Caco-2 (cell line): ENCODE measurements around the gene SS18L1. TPM values are rescaled to one million over a fixed set of nuclear protein-coding genes. Genes with fewer than 3 reads are reported as not detected.

ENCODE experiments used
- BruUV-seq: library from RNA; stranded (reverse); fragments of 400-500 nt; replicated peaks from 2 replicates; lab custom pipeline; 2021; lab: Mats Ljungman, UMichigan
- CTCF ChIA-PET: fragments of 300-600 bp; sonication (Branson Sonifier 250); formaldehyde crosslinking; loops from one replicate; lab custom pipeline; 2022; ENCODE audit warnings: antibody characterized with exemption; lab: Charles Lee
- POLR2A ChIA-PET: fragments of 300-600 bp; sonication (Branson Sonifier 250); formaldehyde crosslinking; loops from one replicate; lab custom pipeline; 2022; ENCODE audit warnings: antibody characterized with exemption; lab: Charles Lee
- DNase-seq, 2 experiments: peaks; one replicate each; pipeline versions ENCODE4 v3.0.0 to v3.0.0-alpha.2; 2020 to 2022
- H3K27me3 ChIP-seq: replicated peaks from 2 replicates; pipeline ENCODE4 v1.6.0; 2011; ENCODE audit warnings: low read length; ENCODE audit not compliant: control insufficient read depth, insufficient read depth
- H3K36me3 ChIP-seq: 2 replicates; pipeline ENCODE4 v1.5.1; 2011; ENCODE audit warnings: low read length; ENCODE audit not compliant: control insufficient read depth, insufficient read depth
- H3K4me1 ChIP-seq: fragments of 250-450 bp; sonication (Bioruptor Pico); 2 replicates; pipeline ENCODE4 v1.5.1; 2020; ENCODE audit warnings: mild to moderate bottlenecking
- H3K4me3 ChIP-seq: 2 replicates; pipeline ENCODE4 v1.5.1; 2011; ENCODE audit warnings: low read depth, mild to moderate bottlenecking, control low read depth, low read length
- H3K9me3 ChIP-seq: fragments of 250-450 bp; sonication (Bioruptor Pico); 2 replicates; pipeline ENCODE4 v1.5.1; 2020; ENCODE audit warnings: mild to moderate bottlenecking, moderate library complexity
- H3K27ac Mint-ChIP-seq: one replicate; pipeline ENCODE4 v1.8.0; 2022; ENCODE audit warnings: mixed read lengths; ENCODE audit not compliant: unreplicated experiment
- H3K27me3 Mint-ChIP-seq: one replicate; pipeline ENCODE4 v1.8.0; 2022; ENCODE audit warnings: mixed read lengths; ENCODE audit not compliant: insufficient read depth, unreplicated experiment
- H3K36me3 Mint-ChIP-seq: one replicate; pipeline ENCODE4 v1.8.0; 2022; ENCODE audit warnings: mild to moderate bottlenecking, mixed read lengths; ENCODE audit not compliant: insufficient read depth, unreplicated experiment
- H3K4me1 Mint-ChIP-seq: one replicate; pipeline ENCODE4 v1.8.0; 2022; ENCODE audit warnings: low read depth, mixed read lengths; ENCODE audit not compliant: unreplicated experiment
- H3K4me3 Mint-ChIP-seq: one replicate; pipeline ENCODE4 v1.8.0; 2022; ENCODE audit warnings: mild to moderate bottlenecking, moderate library complexity, mixed read lengths; ENCODE audit not compliant: unreplicated experiment
- H3K9me3 Mint-ChIP-seq: one replicate; pipeline ENCODE4 v1.8.0; 2022; ENCODE audit warnings: mixed read lengths; ENCODE audit not compliant: unreplicated experiment
- CTCF ChIP-seq, 2 experiments: fragments of 200-600 bp in 1 of 2; IDR thresholded peaks; 1 replicate in 1 of 2; 2 replicates in 1 of 2; pipeline versions ENCODE4 v1.5.1 to v1.8.0; 2011 to 2022; ENCODE audit warnings: antibody characterized with exemption in 1 of 2, control low read depth in 1 of 2, inconsistent platforms in 1 of 2, low read depth in 1 of 2, low read length in 1 of 2, mild to moderate bottlenecking in 1 of 2, moderate library complexity in 1 of 2; ENCODE audit not compliant: insufficient read depth in 1 of 2, severe bottlenecking in 1 of 2, unreplicated experiment in 1 of 2
- intact Hi-C: fragments of 100-400 bp; cut with micrococcal nuclease; formaldehyde crosslinking; loops from one replicate; pipeline ENCODE4 v1.10.0; 2022; ENCODE audit not compliant: unreplicated experiment
- total RNA-seq: library from RNA; stranded (reverse); gene quantifications from 2 replicates; pipeline ENCODE4 v1.2.3, GENCODE V29; 2022

SS18L1 gene
- total RNA-seq, 1 experiment from 2014 or later: 46.4 TPM

GRCh38 chr20:62170536-62170935, 27.0 kb downstream of the SS18L1 start:
- Histone ChIP-seq H3K36me3 (peaks cover 20% of the 10 kb centered on the region), H3K4me1 (no peaks in the 10 kb centered on the region), H3K4me3 (no peak overlapping the region), H3K9me3 (no peaks in the 10 kb centered on the region), H3K27me3 (no peaks in the 10 kb centered on the region)
- intact Hi-C loops: no loop called here
- Mint-ChIP-seq H3K4me3 (no peak overlapping the region), H3K27me3 (no peaks in the 10 kb centered on the region), H3K9me3 (no peaks in the 10 kb centered on the region), H3K4me1 (no peaks in the 10 kb centered on the region), H3K27ac (no peak overlapping the region), H3K36me3 (peaks cover 80% of the 10 kb centered on the region)
- ChIA-PET POLR2A (no interaction called here), CTCF (no interaction called here)
- no TSS peak for BruUV-seq
- DNase-seq: no peak
- TF ChIP-seq CTCF (IDR thresholded peaks at IDR 0.05; ENCODE audit: insufficient read depth in 1 of 2, low read depth in 1 of 2, low read length in 1 of 2, severe bottlenecking in 1 of 2, unreplicated experiment in 1 of 2): no peak

GRCh38 chr20:62171245-62171644, 27.7 kb downstream of the SS18L1 start:
- POLR2A ChIA-PET: no interaction called here
- Mint-ChIP-seq H3K27ac (no peak overlapping the region), H3K4me1 (no peaks in the 10 kb centered on the region)

GRCh38 chr20:62172666-62173065, 29.1 kb downstream of the SS18L1 start:
- no peaks in the 10 kb centered on the region for H3K9me3 ChIP-seq
- H3K27me3 ChIP-seq: no peaks in the 10 kb centered on the region
- H3K4me3 ChIP-seq: no peak overlapping the region
- no peak for DNase-seq
- TF ChIP-seq CTCF (IDR thresholded peaks at IDR 0.05; ENCODE audit: insufficient read depth in 1 of 2, low read depth in 1 of 2, low read length in 1 of 2, severe bottlenecking in 1 of 2, unreplicated experiment in 1 of 2): no peak
- no peaks in the 10 kb centered on the region for H3K4me1 ChIP-seq
- Mint-ChIP-seq H3K27ac (no peak overlapping the region), H3K36me3 (peaks cover 71% of the 10 kb centered on the region), H3K4me1 (no peaks in the 10 kb centered on the region), H3K4me3 (no peak overlapping the region), H3K27me3 (no peaks in the 10 kb centered on the region), H3K9me3 (no peaks in the 10 kb centered on the region)
- BruUV-seq: no TSS peak
- CTCF ChIA-PET: interaction anchor here (1.3 kb wide), 1 partner anchor 37 kb away, joined by 3 read pairs; no protein-coding TSS in a partner anchor
- peaks cover 13% of the 10 kb centered on the region; the same call in 1 of the 2 replicates for H3K36me3 ChIP-seq
- POLR2A ChIA-PET: no interaction called here
- intact Hi-C loops: no loop called here

More at GRCh38 chr20:62171245-62171644, 27.7 kb downstream of the SS18L1 start:
- intact Hi-C loops: no loop called here
- CTCF ChIA-PET: no interaction called here
- no TSS peak for BruUV-seq
- peaks cover 76% of the 10 kb centered on the region for H3K36me3 Mint-ChIP-seq
- DNase-seq: no peak
- Histone ChIP-seq H3K9me3 (no peaks in the 10 kb centered on the region), H3K4me1 (no peaks in the 10 kb centered on the region), H3K36me3 (peaks cover 17% of the 10 kb centered on the region), H3K4me3 (no peak overlapping the region), H3K27me3 (no peaks in the 10 kb centered on the region)
- no peak overlapping the region for H3K4me3 Mint-ChIP-seq
- H3K27me3 Mint-ChIP-seq: no peaks in the 10 kb centered on the region
- no peak for TF ChIP-seq CTCF (IDR thresholded peaks at IDR 0.05; ENCODE audit: insufficient read depth in 1 of 2, low read depth in 1 of 2, low read length in 1 of 2, severe bottlenecking in 1 of 2, unreplicated experiment in 1 of 2)
- H3K9me3 Mint-ChIP-seq: no peaks in the 10 kb centered on the region
